ENCODE results near the gene DYTN.

Gene DYTN

GRCh38 chr2:206610451-206610850 is 107.7 kb downstream of the DYTN start:
- FAIRE-seq = no peak

DNA sequence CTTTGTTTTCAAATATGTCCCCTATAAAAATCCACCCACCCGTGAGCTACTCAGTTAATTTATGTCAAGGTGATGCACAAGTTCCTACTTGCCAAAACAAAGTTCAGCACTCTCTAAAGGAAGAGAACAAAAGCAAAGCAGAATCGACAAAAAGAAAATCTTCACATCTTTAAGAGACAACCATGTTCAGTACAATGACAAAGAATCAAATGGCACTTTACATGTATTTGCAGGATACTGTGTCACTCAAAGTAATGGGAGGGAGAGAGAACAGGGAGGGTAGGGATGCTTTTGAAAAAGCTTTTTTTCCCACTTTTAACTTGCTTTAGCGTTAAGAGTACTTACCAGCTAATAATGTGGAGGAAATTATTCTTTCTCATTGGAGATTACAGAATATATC is 115.0 kb downstream of the DYTN start:
- no peak for FAIRE-seq
